Stimulated activated CD8-positive, alpha-beta memory T cell treated with anti-CD3 and anti-CD28 coated beads, Interleukin-2, amount 100 ng/mL, for 1 hour (primary cell): Measurements from ENCODE around the gene ARX.

Experiments
- DNase-seq, 2 donors: peaks; one replicate each; pipeline ENCODE4 v3.0.0-alpha.2; 2020; ENCODE audit warnings: low read depth in 2 of 2

The ARX gene

DNA sequence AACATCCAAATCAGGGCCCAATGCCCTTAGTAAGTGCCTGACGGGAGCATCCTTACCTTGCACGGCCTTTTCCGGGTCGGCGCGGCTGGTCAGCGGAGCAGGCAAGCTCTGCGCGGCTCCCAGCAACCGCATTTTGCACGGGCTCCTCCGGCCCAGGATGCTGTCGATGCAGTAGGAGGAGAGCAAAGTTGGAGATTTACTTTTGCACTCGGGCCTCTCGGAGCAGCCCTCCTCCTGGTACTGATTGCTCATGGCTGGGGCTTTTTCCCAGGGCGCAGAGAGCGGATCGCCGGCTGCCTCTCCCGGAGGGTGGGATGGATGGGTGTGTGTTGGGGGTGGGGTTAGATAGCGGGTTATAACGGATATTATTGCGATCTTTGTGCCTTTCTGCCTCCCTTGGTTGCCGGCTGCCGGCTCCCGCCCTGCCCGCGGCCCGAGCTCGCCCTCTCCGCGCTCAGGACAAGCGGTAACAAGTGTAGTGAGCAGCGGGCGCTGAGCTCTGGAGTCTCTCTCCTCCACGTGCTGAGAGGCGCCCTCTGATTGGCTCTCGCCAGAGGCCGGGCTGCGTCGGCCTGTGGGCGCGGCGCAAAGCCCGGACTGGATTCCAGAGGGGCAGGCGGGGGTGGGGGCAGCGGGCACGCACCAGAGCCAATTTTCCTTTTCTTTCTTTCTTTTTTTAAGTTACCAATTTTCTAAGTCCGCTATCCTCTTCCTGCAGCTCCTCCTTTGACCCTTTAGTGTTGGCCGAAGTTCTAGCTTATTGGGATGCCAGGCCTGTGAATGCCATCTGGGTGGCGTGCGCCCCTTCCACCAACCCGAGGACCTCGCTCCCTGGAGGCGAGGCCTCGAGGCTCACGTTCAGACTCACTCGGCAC lies at the start of gene ARX:
Gene ARX, minus strand, starts transcription at position 480 of the 875 bp plus-strand sequence. Its CDS starts 228 bp downstream, at position 252.
- no peak for DNase-seq

DNA sequence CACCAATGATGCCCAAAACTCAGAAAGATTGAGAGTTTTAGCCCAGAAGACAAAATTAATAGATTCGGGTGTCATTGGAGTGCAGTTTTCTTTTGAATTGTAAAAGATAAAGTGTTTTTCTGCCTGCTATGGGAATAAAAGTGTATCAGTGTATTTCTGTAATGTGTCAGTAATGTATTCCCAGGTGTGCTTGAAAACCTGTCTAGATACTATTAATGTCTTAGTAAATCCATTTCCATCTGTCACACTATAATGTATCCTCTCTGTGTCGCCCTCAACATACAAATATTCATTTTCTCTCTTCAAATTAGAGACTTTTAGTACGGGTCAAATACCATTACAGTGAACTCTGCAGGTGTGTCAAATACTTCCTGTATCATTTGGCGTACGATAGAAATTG lies 43.5 kb upstream of the ARX start:
- no peak for DNase-seq

DNA sequence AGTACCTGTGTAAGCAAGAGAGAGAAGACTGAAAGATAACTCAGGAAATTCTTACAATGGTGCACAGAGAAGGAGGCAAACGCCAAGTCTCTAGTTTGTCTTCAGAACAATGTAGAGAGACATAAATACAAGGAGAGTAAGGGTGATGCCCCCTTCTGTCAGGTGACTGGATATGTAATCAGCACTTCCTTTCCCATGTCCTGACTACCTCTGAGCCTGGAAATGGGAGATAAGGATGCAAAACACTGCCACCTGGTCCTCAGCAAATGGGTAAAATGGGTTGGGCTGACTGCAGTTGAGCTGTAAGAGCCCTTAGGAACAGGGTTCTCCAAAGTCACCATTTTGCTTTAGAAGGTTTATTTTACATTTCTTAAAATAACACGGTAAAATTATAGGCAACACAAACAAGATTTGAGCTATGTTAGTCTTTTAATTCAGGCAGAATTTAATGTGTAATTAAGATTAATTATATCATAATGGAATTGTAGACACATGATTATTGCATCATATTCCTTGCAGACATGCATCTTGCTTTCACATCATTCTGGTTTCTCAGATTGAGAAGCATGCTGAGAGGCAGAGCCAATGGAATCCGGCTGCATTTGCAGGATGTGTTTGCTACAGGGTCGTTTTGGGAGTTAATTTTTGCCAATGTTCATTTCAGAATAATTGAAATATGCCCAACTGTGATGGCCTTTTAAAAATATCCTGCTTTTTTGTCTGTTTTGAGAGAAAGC lies 37.2 kb upstream of the ARX start:
- DNase-seq = no peak

DNA sequence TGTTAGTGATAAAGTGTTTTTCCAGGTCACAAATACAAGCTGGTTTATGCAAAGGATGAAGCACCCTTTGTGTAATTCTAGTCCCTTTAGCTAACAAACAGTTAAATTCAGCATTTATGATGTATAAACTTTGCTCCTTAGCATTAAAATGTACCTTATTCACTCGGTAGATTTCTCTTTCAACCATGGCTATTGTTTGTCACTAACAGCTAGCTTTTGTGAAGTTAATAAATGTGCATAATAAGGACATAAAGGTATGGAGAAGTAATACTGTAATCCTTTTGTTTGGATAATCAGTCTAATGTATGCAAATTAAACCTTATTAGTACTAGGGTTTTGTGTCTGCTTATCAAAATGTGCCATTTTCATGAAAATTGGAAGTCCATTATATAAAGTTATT lies 34.2 kb upstream of the ARX start:
- no peak for DNase-seq

DNA sequence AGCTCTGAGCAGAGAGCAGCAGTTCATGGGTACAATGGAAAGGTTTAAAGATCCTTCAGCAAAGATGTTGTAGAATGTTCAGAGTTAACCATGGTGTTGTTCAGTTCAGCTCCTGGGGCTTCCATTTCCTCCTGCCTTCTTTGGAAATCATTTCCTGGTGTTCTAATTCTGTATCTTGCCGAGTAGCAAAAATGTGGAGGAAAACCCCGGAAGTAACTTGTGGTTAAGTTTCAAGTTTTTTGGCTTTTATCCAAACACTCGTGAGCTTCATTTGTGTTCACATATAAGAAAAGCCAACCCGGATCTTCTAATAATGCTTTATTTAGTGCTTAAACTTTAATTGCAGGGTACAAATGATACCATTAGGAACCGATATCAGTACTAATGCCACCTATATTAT lies 33.6 kb upstream of the ARX start:
- no peak for DNase-seq

DNA sequence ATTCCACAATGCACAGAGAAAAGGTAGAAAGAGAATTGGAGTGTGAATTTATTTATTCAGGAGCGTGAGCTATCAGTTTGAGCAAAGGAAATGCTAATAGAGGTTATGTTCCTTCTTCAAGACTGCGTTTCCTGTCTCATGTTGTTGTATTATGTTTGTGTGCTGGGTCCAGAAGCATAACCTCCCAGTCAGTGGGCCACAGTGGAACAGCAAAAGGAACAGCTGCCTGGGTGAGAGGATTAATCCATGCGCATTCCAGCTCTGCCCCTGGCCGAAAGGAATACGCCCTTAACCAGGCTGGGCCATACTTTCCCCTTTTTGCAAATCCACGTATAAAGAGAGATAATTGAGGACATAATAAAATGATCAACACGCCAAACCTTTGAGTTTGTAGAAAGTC lies 32.4 kb upstream of the ARX start:
- DNase-seq = no peak

DNA sequence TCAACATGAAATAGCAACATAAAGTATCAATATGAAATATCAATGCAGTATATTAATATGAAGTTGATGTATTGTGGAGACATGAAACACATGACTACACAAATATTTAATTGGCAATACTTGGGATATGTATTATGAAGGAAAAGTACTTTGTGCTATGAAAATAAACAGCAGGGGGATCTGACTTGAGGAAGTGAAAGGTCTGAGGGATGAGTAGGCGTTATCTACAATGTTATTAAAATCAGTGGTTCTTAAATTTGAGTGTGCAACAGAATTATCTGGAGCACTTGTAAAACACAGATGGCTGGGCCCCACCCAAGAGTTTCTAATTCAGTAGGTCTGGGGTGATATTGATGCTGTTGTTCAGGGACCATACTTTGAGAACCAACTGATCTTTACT lies 27.4 kb upstream of the ARX start:
- DNase-seq = no peak

DNA sequence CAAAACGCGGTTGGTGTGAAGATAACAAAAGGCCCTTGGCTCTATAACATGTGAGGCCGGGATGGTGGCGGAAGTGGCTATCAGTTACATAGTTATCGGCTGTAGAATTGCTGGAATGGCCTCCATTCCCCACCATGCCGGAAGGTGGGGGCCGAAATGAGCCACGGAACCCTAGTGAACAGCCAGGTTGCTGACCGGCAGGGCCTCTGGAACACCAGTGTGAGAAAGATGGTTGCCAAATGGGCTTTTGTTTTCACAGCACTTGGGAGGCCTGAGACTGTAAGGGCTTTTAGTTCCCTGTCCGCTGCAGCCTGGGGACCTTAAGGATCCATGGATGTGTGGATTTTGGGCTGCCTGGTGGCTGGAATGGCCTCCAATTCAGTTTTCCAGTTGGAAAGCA lies 23.3 kb upstream of the ARX start:
- no peak for DNase-seq

DNA sequence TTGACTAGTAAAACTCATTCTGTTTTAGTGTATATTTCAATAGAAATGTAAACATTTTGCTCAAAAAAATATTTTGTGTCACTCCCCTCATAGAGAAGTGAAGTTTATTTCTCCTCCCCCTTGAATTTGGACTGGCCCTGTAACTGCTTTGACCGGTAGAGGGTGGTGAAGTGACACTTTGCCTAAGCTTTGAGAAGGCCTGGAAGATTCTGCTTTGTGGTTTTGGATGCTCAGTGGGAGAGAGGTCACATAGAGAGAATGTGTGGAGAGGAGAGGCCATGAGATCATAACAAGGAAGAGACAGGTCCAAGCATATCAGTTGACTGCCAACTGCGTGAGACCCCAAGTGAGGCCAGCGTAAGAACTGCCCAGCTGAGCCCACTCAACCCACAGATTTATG lies 19.1 kb upstream of the ARX start:
- no peak for DNase-seq

DNA sequence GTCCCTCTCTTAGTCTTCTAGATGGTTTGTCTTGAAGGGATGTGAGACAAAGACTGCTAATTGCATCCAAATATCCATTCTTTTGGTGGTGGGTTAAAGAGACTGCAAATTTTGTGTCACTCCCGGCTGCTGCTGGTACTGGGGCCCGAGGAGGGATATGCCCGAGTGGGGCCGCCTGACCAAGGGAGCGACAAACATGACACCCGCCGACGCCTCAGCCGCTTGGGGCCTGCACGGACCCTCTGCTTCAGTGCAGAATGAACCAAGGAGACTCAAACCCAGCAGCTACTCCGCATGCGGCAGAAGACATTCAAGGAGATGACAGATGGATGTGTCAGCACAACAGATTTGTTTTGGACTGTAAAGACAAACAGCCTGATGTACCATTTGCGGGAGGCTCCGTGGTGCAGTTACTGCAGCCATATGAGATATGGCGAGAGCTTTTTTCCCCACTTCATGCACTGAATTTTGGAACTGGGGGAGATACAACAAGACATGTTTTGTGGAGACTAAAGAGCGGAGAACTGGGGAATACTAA lies 13.6 kb upstream of the ARX start:
- no peak for DNase-seq

DNA sequence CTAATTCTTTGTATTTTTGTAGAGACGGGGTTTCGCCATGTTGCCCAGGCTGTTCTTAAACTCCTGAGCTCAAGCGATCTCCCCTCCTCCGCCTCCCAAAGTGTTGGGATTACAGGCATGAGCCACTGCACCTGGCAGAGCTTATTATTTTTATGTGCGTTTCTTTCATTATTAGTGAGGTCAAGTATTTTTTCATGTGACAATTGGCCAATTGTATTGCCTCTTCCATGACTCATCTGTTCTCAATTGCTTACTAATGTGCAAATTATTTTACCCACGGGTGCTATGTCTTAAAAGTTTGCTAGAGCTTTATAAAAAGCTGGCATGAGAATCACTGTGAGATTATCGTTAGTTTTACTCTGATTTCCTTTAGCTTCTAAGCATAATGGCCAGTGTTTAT lies 13.0 kb upstream of the ARX start:
- no peak for DNase-seq

DNA sequence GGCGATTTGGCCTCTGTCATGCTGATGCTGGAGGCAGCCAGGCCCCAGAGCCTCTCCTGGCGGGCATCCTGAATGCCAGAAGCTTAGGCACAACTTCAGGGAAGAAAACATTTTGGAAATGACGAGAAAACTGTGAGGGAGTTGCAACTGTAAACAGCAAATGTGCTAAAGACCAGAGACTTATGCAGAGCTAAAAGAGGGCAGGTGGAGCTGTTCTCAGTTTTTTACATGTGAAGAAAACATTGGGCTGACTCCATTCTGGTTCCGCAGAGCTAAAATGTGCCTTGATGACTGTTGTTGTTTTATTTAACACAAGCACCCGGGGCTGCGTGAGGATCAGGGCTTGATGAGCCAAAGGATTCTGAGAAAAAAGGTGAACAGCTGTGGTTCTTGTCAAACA lies 10.8 kb upstream of the ARX start:
- DNase-seq = no peak

DNA sequence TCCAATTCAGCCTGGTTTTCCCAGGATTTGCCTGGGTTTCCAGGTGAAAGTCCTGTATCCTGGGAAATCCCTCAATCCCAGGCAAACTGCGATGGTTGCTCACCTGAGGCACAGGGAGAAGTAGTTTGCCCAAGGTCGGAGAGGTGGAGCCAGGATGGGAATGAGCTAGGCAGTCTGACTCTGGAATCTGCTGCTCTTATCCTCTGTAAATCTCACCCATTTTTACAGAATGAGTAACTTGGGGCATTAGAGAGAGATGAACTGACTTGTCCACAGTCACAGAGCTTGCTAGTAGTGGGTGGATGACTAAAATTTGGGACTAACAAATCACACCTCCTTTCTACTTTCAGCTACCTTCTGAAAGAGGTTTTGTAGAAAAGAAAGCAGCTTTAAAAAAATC lies 9.8 kb upstream of the ARX start:
- no peak for DNase-seq

DNA sequence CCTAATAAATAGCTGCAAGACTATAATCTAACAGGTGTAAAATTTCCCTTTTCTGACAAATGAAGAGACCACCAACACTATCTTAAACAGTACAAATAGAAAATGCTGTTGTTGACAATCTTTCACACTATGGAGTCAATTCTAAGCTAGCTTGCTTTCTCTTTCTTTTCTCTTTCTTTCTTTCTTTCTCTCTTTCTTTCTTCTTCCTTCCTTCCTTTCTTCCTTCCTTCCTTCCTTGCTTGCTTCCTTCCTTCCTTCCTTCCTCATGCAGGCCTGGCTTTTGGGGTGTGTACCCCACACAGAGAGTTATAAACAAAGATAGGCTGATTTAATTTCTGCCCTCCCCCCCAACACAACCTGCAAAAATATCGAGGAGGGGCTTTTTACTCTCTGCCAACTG lies 8.1 kb upstream of the ARX start:
- no peak for DNase-seq

DNA sequence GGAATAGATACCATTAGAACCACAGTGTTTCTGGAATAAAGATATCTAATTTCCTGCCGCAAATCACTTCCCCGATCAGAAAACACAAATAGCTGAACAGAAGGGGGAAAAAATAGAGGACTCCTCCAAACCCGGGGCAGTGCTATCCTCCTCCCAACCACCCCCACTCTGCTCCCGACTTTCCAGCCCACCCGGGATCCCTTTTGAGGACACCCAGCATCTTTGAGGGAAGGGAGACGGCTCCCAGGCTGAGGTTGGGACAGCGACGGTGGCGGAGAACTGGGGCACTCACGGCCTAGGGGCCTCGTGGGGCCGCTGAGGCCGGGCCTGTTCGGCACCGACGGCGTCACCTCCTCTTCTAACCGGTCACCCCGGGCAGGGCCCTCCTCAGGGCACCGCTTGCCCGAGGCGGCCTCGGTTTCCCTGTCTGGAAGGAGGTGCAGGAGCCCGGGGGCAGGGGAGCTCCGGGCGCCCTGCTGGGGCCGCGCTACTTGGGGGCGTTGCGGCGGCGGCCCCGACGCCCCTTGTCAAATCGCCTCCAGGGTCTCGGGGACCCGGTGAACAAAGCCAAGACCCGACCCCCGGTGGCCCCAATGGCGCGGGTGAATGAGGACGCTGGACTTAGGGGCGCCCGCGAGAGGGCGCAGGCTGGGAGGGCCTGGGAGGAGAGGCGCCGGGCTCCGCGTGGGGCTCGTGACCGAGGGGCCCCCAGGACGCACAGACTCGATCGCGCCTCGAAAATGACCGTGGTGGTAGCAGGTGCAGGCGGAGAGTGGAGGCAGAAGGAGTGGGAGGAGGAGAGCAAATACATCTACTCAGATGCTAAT lies 6.9 kb upstream of the ARX start:
- DNase-seq = no peak

DNA sequence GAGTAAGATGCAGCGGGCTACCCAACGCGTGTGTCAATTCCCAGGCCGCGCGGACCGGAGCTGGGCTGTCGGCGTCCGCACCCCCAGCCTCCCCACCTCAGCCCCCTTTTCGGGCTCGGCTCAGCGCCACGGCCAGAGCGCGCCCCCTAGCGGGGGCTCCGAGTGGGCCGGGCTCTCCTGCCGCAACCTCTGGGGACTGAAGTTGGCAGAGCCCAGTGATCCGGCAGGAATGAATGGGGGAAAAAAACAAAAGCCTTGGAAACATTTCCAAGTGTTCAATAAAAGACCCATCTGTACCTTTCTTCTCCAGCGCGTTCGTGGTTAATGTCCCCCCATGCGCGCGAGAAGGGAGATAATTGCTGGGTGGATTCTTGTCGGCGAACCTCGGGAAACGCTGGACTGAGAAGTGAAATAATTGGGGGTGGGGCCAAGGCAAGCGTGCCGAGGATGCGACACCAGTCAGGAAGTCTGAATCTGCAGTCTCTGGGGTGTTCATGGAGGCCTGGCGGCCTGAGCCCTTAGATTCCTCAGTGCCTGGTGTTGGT lies 5.2 kb upstream of the ARX start:
- no peak for DNase-seq

DNA sequence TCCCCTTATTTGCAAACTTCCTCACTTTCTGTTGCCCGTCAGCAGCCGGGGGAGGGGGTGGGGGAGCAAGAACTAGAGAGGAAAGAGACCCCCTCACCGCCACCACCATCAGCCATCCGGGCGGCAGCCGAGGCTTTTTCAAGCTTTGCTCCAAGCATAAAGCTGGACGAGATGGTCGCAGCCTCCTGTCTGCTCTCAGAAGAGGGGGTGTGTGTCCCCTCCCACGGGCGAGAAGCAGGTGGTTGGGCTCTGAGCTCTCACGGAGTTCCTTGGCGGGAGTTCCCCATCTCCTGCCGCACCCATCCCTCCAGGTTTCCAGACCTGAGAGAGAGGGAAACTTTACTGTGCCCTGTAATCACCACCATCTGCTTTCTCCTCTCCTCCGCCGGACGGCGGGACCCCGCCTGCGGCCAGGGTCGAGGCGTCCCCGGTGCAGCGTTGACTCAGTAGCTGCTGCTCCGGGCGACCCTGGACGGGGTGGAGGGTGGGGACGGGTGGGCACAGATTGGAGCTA lies 4.7 kb upstream of the ARX start:
- DNase-seq = no peak

DNA sequence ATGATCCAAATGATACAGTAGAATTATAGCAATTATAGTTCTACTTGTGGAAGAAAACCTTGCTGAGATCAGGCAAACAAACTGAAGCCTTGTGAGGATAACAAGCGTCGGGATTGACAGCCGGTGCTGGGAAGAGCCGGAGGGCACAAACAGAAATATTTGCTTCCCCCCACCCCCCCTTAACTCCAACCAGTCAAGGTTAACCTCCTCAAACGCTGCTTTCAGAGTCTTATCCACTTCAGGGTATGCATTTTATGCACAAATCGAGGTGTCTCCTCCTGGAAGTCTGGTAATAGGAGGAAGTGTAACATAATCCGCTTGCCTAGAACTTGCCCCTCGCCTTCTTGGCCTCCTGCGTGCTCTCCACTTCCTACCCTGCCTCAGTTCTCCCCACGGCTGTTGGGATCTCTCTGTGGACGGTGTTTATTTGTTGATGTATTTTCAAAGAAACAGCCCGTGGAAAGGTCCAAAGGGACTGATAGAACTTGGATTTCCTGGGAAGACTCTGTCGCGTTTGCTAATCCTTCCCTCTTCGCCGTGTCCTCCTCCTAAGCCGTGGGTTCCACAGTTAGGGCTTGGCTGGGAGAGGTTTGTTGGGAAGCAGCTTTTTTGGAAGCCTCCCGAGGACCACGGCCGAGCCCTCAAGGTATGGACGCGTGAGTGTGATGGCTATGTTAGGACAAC lies 4.1 kb upstream of the ARX start:
- no peak for DNase-seq

DNA sequence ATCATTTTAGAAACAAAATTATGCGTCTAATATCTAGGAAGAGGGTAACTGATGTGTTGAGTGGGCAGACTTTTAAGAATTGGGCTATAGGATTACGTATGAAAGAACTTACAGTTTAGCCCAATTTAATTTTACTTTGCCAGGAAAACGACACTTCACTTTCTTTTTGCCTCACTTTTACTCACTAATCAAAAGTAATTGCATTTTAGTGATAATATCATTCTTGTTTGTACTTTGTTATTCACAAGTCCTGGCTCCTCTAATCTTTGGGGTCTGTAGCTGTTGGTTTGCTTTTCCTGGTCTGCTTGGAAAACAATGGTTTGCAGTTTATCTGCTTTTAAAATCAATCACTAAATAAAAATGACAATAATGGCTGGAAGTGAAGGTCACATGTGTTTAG lies 2.9 kb upstream of the ARX start:
- no peak for DNase-seq

DNA sequence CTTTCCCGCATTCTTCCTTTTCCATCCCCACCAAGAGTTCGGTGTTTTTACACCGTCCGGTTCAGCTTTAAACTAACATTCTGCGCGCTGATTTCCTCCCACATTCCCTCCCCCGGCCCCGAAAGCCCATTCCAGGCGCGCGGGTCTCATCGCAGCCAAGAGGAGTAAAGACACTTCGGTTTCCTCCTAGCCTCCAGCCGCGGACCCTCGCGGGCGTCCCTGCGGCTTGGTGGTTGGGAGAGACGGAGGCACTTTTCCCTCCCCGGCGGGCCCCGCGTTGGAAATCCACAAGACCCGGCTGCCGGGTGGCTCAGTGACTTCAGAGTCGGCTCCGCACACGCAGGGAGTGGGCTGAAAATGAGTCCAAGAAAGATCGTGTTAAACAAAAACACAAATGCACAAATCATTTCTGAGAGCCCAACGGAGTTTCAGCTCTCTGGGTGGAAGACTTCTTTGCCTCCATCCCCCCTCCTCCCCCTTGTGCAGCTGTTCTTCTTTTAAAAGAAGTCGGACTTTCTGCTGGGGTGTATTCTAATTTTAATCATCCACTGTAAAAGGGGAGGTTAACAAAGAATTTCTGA lies 2.0 kb upstream of the ARX start:
- DNase-seq = no peak
